Measurements from ENCODE around the gene CSH1.
"Not testable (repeated sequence)": the region's sequence is repeated elsewhere in the genome, so short reads cannot be mapped to it uniquely, and the experiment has no call there.

GRCh38 chr17:63920779-63921178 is 24.4 kb upstream of the CSH1 start:
- TF ChIP-seq CTCF (IDR thresholded peaks at IDR 0.05; ENCODE audit: extremely low read depth in 1 of 2, insufficient read depth in 1 of 2, low read depth in 1 of 2, low read length in 2 of 2); POLR2AphosphoS5 (IDR thresholded peaks at IDR 0.05; ENCODE audit: insufficient read depth, low read depth, low read length); FOS (IDR thresholded peaks at IDR 0.05; ENCODE audit: borderline replicate concordance, insufficient read depth, low read length); EZH2 (IDR thresholded peaks at IDR 0.05; ENCODE audit: borderline replicate concordance, low read depth, low read length, severe bottlenecking); POLR2A (IDR thresholded peaks at IDR 0.05; ENCODE audit: low read depth, low read length); MYC (IDR thresholded peaks at IDR 0.05; ENCODE audit: low read depth, low read length); MAX (IDR thresholded peaks at IDR 0.05; ENCODE audit: insufficient read depth, insufficient read length); JUN (IDR thresholded peaks at IDR 0.05; ENCODE audit: borderline replicate concordance, insufficient read depth, insufficient read length, low read depth): not testable (repeated sequence)
